ENCODE measurements around the gene TUBA4A.

Gene TUBA4A

DNA sequence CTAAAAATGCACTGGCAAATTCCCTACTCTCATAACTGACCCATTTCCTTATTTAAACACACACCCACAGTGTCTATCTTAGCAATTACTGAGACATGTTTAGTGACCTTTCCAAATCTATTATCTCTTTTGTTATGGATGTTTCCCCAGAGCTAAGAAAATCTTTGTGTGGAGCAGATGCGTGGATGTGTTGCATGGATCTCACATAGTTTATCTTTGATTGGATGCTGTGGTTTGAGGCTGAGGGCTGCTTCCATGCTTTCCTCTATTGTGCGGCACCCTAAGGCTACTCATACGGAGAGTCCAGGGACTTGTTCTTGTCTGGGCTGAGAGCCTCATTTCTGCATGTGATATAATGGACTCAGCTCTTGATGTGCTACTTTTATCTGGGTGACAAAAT, 19.4 kb downstream of the TUBA4A start:
- no peak for DNase-seq (ENCODE audit: low read depth)
- no peak overlapping the region for H3K4me3 ChIP-seq (ENCODE audit: low read depth, low read length)
- TF ChIP-seq, protein P1, sequence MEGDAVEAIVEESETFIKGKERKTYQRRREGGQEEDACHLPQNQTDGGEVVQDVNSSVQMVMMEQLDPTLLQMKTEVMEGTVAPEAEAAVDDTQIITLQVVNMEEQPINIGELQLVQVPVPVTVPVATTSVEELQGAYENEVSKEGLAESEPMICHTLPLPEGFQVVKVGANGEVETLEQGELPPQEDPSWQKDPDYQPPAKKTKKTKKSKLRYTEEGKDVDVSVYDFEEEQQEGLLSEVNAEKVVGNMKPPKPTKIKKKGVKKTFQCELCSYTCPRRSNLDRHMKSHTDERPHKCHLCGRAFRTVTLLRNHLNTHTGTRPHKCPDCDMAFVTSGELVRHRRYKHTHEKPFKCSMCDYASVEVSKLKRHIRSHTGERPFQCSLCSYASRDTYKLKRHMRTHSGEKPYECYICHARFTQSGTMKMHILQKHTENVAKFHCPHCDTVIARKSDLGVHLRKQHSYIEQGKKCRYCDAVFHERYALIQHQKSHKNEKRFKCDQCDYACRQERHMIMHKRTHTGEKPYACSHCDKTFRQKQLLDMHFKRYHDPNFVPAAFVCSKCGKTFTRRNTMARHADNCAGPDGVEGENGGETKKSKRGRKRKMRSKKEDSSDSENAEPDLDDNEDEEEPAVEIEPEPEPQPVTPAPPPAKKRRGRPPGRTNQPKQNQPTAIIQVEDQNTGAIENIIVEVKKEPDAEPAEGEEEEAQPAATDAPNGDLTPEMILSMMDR (IDR thresholded peaks at IDR 0.05; ENCODE audit: control insufficient read depth, extremely low read depth, insufficient read depth) = no peak

GRCh38 chr2:219230059-219230540, 23.6 kb downstream of the TUBA4A start:
- H3K4me3 ChIP-seq (ENCODE audit: low read depth, low read length) = peak overlapping the region; percentile 77
- no peak for DNase-seq (ENCODE audit: low read depth)
- TF ChIP-seq, protein P1 (IDR thresholded peaks at IDR 0.05; ENCODE audit: control insufficient read depth, extremely low read depth, insufficient read depth) = no peak

DNA sequence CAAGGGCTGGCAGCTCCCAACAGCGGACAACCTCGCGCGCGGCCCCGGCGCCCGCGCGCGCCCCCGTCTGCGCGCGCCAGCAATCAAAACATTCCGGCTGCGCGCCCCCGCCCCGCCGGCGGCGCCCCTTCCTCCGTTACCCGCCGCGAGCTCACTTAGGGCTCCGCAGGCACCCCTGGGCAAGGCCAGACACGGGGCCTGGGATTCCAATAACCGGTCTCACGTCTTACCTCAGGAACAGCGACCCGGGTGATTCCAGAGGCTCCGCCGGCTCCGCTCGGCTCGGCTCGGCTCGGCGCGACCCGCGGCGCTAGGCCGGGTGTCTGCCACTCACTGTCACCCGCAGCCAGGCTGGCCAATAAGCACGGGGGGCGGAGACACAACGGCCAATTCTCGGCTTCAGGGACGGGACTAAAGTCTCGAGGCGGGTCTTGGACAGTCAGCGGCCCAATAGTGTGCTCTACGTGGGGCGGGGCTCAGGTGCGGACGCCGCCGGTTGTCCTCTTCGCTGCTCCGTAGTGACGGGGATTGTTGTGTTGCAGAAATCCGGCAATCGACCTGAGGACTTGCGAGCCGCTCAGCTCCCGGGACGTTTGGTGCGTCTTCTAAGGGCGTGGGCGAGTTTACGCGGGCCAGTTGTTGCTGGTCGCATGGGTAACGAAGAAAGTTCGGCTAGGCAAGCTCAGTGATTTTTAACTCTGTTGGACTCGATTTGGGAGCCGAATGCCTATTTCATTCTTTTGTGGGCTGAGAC, 24.2 kb downstream of the TUBA4A start, which contains the start of the genes ANKZF1 and ATG9A:
ANKZF1 (plus strand) TSS at position 502 of the 754 bp plus-strand sequence. CDS start 452 bp downstream, outside the sequence.
ATG9A (minus strand) TSS at position 332 of the 754 bp plus-strand sequence. CDS start 1,612 bp downstream, outside the sequence.
- TF ChIP-seq, protein P1 (IDR thresholded peaks at IDR 0.05; ENCODE audit: control insufficient read depth, extremely low read depth, insufficient read depth) = no peak
- peak; percentile 96 for DNase-seq (ENCODE audit: low read depth)

GRCh38 chr2:219228911-219229304, 24.8 kb downstream of the TUBA4A start:
- no peak for DNase-seq (ENCODE audit: low read depth)
- peak overlapping the region; percentile 77 for H3K4me3 ChIP-seq (ENCODE audit: low read depth, low read length)
- TF ChIP-seq, protein P1 (IDR thresholded peaks at IDR 0.05; ENCODE audit: control insufficient read depth, extremely low read depth, insufficient read depth) = no peak

More for the DNA sequence above, 24.2 kb downstream of the TUBA4A start, which contains the start of the genes ANKZF1 and ATG9A:
- peak within 1 kb of the TSS; percentile 77 for H3K4me3 ChIP-seq (ENCODE audit: low read depth, low read length)

DNA sequence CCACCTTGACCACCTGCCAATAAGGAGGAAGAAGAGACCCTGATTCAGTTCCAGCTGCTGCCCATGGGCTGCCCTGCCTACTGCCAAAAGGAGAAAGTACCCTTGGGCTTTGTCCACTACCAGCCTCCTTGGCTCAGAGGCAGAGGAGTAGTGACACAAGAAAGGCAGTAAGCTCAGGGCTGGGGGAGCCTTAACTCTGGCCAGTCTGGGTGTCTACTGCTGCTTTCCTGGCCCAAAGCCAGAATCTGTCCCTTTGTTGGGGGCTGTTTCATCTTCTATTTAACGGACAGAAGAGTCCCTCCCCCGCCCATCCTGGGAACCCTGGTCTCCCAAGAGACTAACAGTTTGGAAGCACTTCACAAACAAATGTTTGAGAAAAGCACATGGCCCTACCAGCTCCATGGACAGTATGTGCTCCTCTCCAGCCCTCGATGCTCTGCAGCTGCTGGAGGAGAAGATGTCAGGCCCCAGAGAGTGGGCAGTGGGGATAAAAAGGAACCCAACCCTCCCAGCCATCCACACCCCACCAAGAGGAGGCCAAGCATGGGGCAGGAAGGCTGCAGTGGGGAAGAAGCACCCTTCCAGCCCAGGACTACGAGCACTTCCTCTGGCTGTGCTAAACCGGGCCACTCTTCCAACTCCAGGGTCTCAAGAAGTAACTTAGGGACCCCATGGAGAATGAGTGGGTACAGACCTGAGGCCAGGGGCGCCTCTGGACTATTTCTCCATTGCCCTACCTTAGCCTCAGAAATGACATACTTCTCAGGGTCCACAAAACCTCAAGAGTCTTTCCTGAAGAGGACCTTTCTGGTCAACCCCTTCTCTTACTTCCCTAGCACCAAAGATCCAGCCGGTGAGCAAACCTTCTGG, 25.4 kb downstream of the TUBA4A start:
- TF ChIP-seq, protein P1 (IDR thresholded peaks at IDR 0.05; ENCODE audit: control insufficient read depth, extremely low read depth, insufficient read depth) = no peak
- peak overlapping the region; percentile 77 for H3K4me3 ChIP-seq (ENCODE audit: low read depth, low read length)
- no peak for DNase-seq (ENCODE audit: low read depth)

DNA sequence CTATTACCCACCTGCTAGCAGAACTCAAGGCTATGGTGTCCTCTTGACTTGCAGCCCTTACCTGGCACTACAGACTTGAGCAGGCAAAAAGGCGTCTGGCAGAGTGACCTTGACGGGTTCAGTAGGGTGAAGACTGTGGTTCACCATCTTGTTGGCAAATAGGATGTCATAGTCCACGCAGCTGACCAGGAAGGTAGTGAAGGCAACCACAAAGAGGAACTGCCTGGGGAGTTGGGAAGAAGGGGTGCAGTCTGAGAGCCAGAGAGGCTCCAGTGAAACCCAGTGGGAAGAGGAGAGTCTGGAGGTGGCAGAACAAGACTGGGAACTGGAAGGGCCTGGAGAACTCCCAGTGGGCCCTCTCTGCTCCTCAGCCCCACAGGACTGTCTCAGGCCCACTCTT, 28.4 kb downstream of the TUBA4A start:
- H3K4me3 ChIP-seq (ENCODE audit: low read depth, low read length) = no peak overlapping the region
- DNase-seq (ENCODE audit: low read depth) = no peak
- TF ChIP-seq, protein P1 (IDR thresholded peaks at IDR 0.05; ENCODE audit: control insufficient read depth, extremely low read depth, insufficient read depth) = no peak
